GM12801 (cell line): Measurements from ENCODE around the gene C5AR1.

ENCODE experiments used
- TF ChIP-seq, protein P1 (sequence below): IDR thresholded peaks from one replicate; pipeline ENCODE4 v1.5.1; 2011; ENCODE audit warnings: control low read depth; ENCODE audit not compliant: insufficient read length; ENCODE audit errors: extremely low read depth

Gene C5AR1

DNA sequence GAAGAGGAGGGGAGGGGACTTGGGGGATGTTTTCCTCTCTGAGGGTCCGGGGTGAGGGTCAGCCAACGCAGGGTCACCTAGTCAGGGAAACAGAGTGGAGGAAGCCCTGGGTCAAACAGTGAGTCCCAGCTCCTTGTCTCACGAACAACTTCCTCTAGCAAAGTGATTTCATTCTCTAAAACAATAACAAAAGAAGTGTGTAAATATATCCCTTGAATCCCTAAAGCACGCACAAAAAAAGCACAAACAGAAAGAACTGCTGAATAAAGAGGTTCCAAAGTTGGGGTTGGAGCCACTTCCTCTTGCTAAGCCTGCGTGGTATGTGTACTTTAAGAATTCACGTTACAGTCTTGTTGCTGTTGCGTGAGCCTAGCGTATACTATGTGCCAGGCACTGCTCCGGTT lies 20.8 kb downstream of the C5AR1 start:
- TF ChIP-seq, protein P1, sequence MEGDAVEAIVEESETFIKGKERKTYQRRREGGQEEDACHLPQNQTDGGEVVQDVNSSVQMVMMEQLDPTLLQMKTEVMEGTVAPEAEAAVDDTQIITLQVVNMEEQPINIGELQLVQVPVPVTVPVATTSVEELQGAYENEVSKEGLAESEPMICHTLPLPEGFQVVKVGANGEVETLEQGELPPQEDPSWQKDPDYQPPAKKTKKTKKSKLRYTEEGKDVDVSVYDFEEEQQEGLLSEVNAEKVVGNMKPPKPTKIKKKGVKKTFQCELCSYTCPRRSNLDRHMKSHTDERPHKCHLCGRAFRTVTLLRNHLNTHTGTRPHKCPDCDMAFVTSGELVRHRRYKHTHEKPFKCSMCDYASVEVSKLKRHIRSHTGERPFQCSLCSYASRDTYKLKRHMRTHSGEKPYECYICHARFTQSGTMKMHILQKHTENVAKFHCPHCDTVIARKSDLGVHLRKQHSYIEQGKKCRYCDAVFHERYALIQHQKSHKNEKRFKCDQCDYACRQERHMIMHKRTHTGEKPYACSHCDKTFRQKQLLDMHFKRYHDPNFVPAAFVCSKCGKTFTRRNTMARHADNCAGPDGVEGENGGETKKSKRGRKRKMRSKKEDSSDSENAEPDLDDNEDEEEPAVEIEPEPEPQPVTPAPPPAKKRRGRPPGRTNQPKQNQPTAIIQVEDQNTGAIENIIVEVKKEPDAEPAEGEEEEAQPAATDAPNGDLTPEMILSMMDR, result no peak

DNA sequence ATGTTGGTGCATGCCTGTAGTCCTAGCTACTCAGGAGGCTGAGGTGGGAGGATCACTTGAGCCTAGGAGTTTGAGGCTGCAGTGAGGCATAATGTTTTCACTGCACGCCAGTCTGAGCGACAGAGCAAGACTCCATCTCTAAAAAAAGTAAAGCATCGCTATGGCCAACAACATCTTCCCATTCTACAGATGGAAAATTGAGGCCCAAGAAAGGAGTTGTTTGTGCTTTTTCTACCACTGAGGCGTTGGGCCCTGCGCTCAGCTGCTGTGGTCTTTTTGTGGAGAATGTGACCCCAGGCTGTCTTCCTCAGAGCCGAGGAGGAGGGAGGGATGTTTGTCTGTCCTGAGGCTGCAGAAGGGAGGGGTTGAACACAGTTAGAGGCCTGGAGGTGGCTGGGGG lies 21.8 kb downstream of the C5AR1 start:
- TF ChIP-seq, protein P1, result no peak

DNA sequence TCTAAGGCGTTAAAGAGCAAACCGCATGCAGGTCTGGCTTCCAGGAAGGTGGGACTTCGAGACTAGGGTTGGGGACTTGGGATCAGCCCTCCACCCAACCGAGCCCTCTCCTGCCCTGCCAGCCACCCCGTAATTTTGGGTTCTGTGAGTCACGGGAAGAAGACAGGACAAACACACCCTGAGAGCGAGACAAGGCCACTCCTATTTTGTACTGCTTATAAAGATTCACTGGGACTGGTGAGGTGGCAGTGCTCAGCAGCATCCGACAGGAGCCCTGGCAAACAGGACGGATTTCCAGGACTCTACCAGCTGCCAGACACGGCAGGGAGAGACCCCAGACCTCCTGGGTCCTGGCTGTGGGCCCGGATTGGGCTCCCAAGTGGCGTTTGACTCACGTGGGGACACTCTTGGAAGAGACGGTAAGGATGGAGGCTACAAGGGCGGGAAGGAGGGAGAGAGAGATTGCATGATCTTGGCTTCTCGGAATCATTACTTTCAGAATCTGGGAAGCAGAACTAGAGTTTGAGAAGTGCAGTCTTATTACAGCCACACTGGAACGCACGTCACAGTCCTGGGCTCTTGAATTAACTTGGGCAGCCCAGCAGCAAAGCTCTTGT lies 22.4 kb downstream of the C5AR1 start, which contains the start of gene C5AR2:
Gene C5AR2, plus strand, starts transcription at position 245 of the 617 bp plus-strand sequence. CDS start 8,625 bp downstream, outside the sequence.
- TF ChIP-seq, protein P1, result no peak

DNA sequence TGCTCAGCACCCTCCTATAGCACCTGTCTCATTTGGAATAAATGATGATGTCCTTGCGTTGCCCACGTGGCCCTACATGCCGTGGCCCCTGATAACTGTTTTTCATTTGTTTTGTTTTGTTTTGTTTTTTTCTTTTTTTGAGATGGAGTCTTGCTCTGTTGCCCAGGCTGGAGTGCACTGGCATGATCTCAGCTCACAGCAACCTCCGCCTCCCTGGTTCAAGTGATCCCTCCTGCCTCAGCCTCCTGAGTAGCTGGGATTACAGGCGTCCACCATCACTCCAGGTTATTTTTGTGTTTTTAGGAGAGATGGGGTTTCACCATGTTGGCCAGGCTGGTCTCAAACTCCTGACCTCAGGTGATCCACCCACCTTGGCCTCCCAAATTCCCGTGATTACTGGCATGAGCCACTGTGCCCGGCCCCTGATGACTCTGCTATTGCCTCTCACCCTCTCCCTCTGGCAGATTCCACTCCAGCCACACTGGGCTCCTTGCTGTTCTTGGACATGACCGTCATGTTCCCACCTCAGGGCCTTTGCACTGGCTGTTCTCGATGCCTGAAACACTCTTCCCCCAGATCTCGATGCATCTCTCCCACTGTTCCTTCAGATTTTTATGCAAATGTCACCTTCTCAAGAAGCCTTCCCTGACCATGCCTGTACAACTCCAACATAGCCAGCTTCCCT lies 29.7 kb downstream of the C5AR1 start:
- TF ChIP-seq, protein P1, result no peak

DNA sequence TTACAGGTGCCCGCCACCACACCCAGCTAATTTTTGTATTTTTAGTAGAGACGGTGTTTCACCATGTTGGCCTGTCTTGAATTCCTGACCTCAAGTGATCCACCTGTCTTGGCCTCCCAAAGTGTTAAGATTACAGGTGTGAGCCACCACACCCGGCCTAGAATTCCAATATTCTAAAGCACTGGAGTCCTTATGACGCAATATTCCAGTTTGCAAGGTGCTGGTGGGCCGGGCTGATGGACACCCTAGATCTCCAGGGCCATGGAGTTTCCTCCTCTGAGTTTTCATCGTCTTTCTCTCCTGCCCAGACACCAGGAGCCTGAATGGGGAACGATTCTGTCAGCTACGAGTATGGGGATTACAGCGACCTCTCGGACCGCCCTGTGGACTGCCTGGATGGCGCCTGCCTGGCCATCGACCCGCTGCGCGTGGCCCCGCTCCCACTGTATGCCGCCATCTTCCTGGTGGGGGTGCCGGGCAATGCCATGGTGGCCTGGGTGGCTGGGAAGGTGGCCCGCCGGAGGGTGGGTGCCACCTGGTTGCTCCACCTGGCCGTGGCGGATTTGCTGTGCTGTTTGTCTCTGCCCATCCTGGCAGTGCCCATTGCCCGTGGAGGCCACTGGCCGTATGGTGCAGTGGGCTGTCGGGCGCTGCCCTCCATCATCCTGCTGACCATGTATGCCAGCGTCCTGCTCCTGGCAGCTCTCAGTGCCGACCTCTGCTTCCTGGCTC lies 31.0 kb downstream of the C5AR1 start:
- TF ChIP-seq, protein P1, result no peak

DNA sequence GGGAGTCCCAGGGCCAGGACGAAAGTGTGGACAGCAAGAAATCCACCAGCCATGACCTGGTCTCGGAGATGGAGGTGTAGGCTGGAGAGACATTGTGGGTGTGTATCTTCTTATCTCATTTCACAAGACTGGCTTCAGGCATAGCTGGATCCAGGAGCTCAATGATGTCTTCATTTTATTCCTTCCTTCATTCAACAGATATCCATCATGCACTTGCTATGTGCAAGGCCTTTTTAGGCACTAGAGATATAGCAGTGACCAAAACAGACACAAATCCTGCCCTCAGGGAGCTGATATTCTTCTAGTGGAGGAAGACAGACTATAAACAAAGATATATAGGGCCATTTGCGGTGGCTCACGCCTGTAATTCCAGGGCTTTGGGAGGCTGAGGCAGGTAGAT lies 32.1 kb downstream of the C5AR1 start:
- TF ChIP-seq, protein P1, result no peak

DNA sequence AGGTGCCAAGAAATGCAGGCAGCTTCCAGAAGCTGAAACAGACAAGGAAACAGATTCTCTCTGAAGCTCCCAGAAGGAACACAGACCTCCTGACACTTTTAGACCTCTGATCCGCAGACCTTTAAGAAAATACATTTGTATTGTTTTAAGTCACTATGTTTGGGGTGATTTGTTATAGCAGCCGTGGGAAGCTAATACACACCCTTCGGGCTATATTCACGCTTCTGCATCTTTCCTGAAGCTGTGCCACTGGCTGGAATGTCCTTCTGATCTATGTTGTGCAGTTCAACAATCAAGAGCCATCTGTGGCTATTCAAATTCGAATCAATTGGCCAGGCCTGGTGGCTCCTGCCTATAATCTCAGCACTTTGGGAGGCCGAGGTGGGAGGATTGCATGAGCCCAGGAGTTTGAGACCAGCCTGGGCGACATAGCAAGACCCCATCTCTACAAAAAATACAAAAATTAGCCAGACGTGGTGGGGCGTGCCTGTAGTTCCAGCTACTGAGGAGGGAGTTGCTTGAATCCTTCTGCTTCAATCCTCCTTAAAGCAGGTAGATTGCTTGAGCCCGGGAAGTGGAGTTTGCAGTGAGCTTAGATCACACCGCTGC lies 33.6 kb downstream of the C5AR1 start:
- TF ChIP-seq, protein P1, result no peak
